Measurements from ENCODE around the gene FAF1.
"Not testable (repeated sequence)": the region's sequence is repeated elsewhere in the genome, so short reads cannot be mapped to it uniquely, and the experiment has no call there.

FAF1 gene

GRCh38 chr1:50901872-50902271, 58.2 kb downstream of the FAF1 start:
- no peak for DNase-seq

DNA sequence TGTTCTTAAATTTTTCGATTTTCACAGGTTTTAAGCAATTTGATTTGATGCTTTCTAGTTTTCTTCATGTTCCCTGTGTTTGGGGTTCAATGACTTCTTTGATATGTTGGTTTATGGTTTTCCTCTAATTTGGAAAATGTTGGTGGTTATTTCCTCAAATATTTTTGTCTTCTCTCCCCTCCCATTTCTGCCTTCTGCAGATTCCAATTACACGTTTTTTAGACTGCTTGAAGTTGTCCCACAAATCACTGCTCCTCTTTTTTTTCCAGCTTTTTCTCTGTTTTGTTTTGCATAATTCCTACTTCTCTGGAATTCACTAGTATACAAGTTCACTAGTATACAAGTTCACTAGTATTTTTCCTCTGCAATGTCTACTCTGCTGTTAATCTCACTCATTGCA, 61.3 kb downstream of the FAF1 start:
- no peak for DNase-seq

DNA sequence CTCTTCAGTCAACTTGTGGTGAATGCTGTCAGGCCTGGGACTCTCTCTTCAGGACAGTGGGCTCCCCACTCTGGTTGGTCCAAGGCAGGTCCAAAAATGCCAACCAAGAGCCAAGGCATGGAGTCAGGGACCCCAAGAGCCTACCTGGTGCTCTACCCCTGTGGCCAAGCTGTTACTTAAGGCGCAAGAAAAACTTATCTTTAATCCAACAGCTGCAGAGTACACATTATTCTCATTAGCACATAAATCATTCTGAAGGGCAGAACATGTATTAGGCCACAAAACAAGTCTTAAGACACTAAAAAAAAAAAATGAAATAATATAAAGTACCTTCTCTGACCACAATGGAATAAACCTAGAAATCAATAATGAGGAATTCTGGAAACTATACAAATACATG, 65.7 kb downstream of the FAF1 start:
- DNase-seq: no peak

DNA sequence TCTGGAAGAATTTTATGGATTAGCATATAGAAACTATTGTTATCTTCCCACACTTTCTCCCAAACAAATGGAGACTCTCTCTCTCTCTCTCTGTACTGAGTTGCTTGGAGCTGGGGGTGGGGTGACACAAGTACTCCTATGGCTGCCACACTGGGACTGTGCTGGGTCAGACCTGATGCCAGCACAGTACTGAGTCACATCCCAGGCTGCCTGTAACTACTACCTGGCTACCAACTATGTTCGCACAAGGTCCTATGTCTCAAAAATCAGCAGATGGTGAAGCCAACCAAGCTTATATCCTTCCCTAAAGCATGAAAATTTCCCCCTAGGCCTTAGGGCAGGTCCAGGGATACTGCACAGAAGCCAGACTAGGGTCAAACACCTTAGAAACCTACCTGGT, 66.6 kb downstream of the FAF1 start:
- no peak for DNase-seq

GRCh38 chr1:50887555-50887954, 72.5 kb downstream of the FAF1 start:
- not testable (repeated sequence) for DNase-seq

DNA sequence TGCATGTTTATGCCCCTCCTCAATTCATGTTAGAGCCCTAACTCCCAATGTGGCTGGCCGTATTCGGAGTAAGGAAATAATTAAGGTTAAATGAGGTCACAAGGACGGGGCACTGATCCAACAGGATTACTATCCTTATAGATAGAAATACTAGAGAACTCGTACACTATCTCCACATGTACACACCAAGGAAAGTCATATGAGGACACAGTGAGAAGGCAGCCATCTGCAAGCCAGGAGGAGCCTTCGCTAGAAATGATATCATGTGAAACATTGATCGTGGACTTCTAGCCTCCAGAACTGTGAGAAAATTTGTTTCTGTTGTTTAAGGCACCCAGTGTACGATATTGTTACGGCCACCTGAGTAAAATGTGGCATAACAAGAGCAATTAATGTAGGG, 79.7 kb downstream of the FAF1 start:
- no peak for DNase-seq

DNA sequence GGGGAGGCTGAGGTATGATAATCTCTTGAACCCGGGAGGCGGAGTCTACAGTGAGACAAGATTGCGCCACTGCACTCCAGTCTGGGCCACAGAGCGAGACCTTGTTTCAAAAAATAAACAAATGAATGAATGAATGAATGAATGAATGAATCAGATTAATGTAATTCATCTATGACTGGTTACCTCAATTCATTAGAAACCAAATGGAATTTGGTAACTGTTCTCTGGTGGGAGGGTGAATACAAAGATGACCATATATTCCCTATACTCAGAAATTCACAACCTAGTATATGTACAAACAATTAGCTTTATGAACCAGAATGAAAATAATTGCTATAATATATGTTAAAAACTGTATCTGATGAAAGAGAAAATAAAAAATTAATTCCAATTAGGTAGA, 80.9 kb downstream of the FAF1 start:
- DNase-seq: no peak

DNA sequence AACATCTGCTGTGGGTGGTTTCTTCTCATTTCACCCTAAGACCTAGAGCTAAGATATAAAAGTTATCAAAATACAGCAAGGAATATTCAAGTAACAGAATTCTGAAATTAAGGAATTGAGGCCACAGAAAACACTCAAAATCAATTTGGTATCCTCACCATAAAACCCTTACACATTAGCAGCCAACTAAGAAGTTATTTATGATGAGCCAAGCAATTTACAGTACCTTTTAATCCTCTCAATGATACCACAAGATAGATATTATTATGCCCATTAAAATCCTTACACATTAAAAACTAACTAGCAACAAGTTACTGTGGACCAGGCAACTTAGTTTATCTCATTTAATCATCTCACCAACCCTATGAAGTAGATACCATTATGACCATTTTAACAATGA, 81.6 kb downstream of the FAF1 start:
- no peak for DNase-seq

- DNase-seq: no peak
Measured at GRCh38 chr1:50877641-50878040, 82.4 kb downstream of the FAF1 start.

DNA sequence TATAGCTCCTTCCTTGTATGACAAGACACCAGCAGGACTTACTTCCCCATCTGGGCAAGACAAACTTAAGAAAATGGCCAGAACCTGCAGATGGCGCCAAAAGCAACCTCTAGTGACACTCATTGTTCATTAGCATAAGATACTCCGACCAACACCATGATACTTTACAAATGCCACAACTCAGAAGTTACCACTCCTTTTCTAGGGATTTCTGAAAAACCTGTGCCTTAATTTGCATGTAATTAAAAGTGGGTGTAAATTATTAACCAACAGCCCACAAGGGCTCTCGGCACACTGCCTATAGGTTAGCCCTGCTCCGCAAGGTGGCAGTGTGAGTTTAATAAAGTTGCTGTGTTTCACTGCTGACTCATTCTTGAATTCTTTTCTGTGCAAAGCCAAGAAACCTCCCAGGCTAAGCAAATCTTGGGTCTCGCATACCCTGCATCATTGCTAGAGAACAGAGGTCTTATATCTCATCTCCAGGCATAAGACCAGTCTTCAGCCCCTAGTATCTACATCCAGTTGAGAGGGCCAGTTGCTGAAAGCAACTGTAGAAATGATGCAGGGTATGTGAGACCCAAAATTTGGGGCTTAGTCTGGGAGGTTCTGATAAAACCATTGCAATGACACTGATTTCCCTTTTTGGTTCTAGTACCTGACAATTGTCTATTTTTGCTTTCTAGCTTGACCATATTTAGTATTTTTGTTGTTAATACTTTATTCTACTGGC, 86.4 kb downstream of the FAF1 start:
- peak; percentile 62 for DNase-seq

GRCh38 chr1:50864845-50865244, 95.2 kb downstream of the FAF1 start:
- not testable (repeated sequence) for DNase-seq

DNA sequence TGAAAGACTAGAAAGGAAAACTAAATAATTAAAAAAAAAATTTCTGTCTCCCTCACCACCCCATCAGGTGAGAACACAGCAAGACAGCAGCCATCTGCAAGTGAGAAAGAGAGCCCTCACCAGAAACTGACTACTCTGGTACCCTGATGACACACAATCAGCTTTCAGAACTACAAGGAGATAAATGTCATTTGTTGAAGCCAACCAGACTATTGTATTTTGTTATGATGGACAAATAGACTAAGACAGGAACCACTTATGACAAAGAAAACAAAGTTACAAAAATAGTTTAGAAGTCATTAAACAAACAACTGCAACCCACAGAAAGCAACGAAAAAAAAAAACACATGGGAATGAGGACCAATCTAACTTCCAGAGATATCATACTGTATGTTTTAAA, 98.3 kb downstream of the FAF1 start:
- DNase-seq: no peak

GRCh38 chr1:50860702-50861101, 99.4 kb downstream of the FAF1 start:
- DNase-seq: no peak

DNA sequence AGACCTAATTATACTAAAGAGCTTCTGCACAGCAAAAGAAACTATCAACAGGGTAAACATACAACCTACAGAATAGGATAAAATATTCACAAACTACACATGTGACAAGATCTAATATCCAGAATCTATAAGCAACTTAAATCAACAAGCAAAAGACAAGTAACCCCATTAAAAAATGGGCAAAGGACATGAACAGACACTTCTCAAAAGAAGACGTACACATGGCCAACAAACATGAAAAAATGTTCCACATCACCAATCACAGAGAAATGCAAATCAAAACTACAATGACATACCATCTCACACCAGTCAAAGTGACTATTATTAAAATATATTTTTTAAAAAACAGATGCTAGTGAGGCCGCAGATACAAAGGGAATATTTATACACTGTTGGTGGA, 99.8 kb downstream of the FAF1 start:
- no peak for DNase-seq

DNA sequence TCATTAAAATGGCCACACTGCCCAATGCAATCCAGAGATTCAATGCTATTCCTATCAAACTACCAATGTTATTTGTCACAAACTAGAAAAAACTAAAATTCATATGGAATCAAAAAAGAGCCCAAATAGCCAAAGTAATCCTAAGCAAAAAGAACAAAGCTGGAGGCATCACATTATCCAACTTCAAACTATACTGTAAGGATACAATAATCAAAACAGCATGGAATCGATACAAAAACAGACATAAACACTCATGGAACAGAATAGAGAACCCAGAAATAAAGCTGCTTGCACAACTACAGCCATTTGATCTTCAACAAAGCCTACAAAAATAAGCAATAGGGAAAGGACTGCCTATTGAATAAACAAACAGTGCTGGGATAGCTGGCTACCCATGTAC, 100.4 kb downstream of the FAF1 start:
- no peak for DNase-seq

- DNase-seq: no peak
Measured at GRCh38 chr1:50858761-50859160, 101.3 kb downstream of the FAF1 start.

- no peak for DNase-seq
Measured at GRCh38 chr1:50857702-50858101, 102.4 kb downstream of the FAF1 start.

DNA sequence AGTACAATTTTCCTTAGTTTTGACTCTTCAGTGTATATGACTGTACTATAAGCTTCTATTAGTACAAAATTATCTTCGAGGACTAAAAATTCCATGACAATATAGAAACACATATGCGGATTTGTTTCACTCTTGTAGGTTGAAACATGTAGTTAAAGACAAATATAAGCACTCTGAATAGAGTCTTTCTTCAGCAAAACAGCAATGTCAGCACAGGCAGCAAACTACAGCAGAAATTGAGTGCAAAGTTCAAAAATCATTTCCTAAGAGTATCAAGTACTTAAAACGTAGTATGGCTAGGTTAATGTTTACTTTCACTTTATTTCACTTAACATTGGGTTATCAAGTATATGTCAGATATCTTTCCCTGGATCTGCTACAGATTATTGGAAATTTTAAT, 106.7 kb downstream of the FAF1 start:
- no peak for DNase-seq

DNA sequence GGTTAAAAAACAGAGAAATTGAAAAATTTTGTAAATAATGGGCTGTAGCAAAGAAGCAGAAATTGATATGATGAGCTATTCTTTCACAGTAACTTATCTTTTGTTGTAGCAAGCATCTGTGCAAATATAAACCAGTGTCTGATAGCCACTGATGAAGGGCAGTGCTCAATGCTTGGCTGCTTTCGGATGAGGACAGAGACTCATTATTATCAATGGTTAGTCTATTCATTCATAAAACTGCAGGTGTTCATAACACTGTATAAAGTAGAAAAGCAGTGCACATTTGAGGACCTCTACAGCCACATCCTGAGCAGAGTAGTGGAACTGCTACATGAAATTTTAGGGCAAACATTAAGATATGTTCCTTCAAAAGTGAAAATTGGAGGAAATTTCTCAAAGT, 107.2 kb downstream of the FAF1 start:
- no peak for DNase-seq

DNA sequence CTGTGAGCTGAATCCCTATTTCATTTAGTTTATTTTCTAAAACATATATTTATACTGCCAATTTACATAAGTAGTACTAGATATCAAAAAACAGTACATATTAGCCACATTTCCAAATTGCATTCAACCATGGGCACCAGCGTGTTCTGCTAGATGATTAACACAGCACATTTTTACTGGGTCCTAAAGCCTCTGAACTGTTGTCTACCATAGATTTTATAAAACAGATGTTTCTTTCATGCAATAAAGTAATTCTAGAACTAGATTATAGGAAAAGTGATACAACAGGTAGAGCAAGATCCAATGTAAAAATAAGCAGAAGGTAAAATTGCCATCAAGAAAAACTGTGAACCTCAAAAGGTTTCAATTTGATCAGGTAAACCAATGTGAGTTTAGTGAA, 108.6 kb downstream of the FAF1 start:
- DNase-seq: no peak

DNA sequence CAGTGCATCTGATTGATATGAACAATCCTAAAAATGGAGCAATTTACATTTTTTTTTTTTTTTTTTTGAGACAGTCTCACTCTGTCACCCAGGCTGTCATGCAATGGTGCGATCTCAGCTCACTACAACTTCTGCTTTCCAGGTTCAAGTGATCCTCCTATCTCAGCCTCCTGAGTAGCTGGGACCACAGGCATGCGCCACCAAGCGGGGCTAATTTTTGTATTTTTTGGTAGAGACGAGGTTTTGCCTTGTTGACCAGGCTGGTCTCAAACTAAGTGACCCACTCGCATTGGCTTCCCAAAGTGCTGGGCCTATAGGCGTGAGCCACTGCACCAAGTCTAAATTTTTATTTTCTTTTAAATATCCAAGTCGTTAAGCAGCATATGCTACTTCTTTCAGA, 109.0 kb downstream of the FAF1 start:
- DNase-seq: no peak

DNA sequence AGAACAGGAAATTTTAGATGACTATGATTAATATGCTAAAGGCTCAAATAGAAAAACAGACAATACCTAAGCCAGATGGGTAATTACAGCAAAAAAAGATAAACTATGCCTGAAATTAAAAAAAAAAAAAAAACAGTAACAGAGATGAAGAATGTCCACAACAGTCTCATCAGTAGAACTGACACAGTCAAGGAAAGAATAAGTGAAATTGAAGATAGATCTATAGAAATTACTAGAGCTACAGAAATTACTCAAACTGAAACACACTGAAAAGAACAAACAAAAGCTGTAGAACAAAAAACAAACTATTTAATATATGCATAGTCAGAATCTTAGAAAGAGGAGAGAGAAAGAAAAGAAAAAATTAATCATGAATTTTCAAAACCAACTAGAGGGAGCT, 112.8 kb downstream of the FAF1 start:
- no peak for DNase-seq

- no peak for DNase-seq
Measured at GRCh38 chr1:50846224-50846839, 113.7 kb downstream of the FAF1 start.

DNA sequence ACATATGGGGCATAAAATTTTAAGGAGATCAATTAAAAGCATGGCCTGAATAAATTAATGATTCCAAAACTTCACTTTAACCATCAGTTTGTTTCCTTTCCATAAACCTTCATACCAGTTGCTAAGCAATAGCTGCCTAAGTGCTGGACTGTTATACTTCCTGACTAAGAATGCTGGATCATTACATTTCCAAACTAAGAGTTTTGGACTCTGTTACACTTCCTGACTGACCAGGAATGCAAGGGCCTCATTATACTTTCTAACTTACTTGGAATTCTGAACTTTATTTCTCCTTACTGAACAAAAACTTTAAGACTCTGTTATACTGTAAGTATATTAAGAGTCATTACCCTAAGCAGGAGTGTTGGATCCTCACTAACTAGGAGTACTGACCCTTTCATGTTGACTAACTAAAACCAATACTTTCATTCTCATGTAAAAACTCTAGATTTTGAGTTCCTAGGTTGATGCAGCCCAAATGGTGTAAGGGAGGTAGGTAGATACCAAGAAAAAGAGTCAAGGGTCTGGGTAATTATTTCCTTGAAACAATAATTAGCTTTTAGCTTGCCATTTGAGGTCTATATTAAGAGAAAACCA, 118.2 kb downstream of the FAF1 start:
- DNase-seq: no peak

DNA sequence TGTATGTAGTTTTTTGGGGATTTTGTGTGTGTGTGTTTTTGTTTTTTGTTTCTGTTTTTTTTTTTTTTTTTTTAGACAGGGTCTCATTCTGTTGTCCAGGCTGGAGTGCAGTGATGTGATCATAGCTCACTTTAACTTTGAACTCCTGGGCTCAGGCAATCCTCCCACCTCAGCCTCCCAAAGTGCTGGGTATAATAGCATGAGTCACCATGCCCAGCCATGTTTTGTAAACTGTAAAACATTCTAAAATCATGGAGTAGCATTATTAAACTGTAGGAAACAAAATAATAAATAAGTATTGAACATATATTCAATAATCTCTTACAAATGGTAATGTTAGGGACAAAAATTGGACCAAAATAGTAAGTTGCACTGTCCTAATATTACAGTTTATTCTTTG, 124.0 kb downstream of the FAF1 start:
- no peak for DNase-seq

Data from activated CD4-positive, alpha-beta T cell treated with anti-CD3 and anti-CD28 coated beads, Interleukin-2, amount 50 U/mL, for 1 hour (primary cell).